ENCODE results near the gene DIDO1. TPM values are rescaled to one million over a fixed set of nuclear protein-coding genes. Genes with fewer than 3 reads are reported as not detected.
"Not testable (repeated sequence)": the region's sequence is repeated elsewhere in the genome, so short reads cannot be mapped to it uniquely, and the experiment has no call there.

DIDO1 gene
- total RNA-seq, 1 donor from 2014 or later, result 33.2 TPM

GRCh38 chr20:62856931-62857619 is 69.2 kb downstream of the DIDO1 start:
- no peak for DNase-seq (ENCODE audit: low read depth, low spot score)

GRCh38 chr20:62855120-62855519 is 71.2 kb downstream of the DIDO1 start:
- no peak for DNase-seq (ENCODE audit: low read depth, low spot score)

GRCh38 chr20:62854121-62854520 is 72.2 kb downstream of the DIDO1 start:
- no peak for DNase-seq (ENCODE audit: low read depth, low spot score)

GRCh38 chr20:62853304-62853703 is 73.0 kb downstream of the DIDO1 start:
- DNase-seq (ENCODE audit: low read depth, low spot score), result not testable (repeated sequence)

- DNase-seq (ENCODE audit: low read depth, low spot score), result no peak
Measured at GRCh38 chr20:62852841-62853240, 73.5 kb downstream of the DIDO1 start.

GRCh38 chr20:62852196-62852595 is 74.1 kb downstream of the DIDO1 start:
- DNase-seq (ENCODE audit: low read depth, low spot score), result no peak

- no peak for DNase-seq (ENCODE audit: low read depth, low spot score)
Measured at GRCh38 chr20:62850333-62850974, 75.9 kb downstream of the DIDO1 start.

GRCh38 chr20:62849431-62849830 is 76.9 kb downstream of the DIDO1 start:
- DNase-seq (ENCODE audit: low read depth, low spot score), result no peak

GRCh38 chr20:62848917-62849316 is 77.4 kb downstream of the DIDO1 start:
- DNase-seq (ENCODE audit: low read depth, low spot score), result not testable (repeated sequence)

- DNase-seq (ENCODE audit: low read depth, low spot score), result no peak
Measured at GRCh38 chr20:62846166-62846890, 80.0 kb downstream of the DIDO1 start.

- DNase-seq (ENCODE audit: low read depth, low spot score), result no peak
Measured at GRCh38 chr20:62845416-62846160, 80.7 kb downstream of the DIDO1 start.

- DNase-seq (ENCODE audit: low read depth, low spot score), result no peak
Measured at GRCh38 chr20:62844182-62844581, 82.1 kb downstream of the DIDO1 start.

GRCh38 chr20:62843656-62844055 is 82.6 kb downstream of the DIDO1 start:
- DNase-seq (ENCODE audit: low read depth, low spot score), result no peak

- DNase-seq (ENCODE audit: low read depth, low spot score), result no peak
Measured at GRCh38 chr20:62841705-62842212, 84.5 kb downstream of the DIDO1 start.

GRCh38 chr20:62840244-62841197 is 85.8 kb downstream of the DIDO1 start:
- DNase-seq (ENCODE audit: low read depth, low spot score), result no peak

GRCh38 chr20:62839816-62840215 is 86.5 kb downstream of the DIDO1 start:
- no peak for DNase-seq (ENCODE audit: low read depth, low spot score)

GRCh38 chr20:62839261-62839660 is 87.0 kb downstream of the DIDO1 start:
- DNase-seq (ENCODE audit: low read depth, low spot score), result no peak

- no peak for DNase-seq (ENCODE audit: low read depth, low spot score)
Measured at GRCh38 chr20:62838128-62838891, 88.0 kb downstream of the DIDO1 start.

GRCh38 chr20:62837790-62838127 is 88.5 kb downstream of the DIDO1 start:
- DNase-seq (ENCODE audit: low read depth, low spot score), result no peak

- DNase-seq (ENCODE audit: low read depth, low spot score), result no peak
Measured at GRCh38 chr20:62836967-62837490, 89.3 kb downstream of the DIDO1 start.

Measured in pulmonary artery endothelial cell (primary cell).